ACHN (cell line): ENCODE measurements around the gene CEPT1.
"Not testable (repeated sequence)": the region's sequence is repeated elsewhere in the genome, so short reads cannot be mapped to it uniquely, and the experiment has no call there.

Experiments
- DNase-seq: peaks from one replicate; pipeline ENCODE4 v3.0.0-alpha.2; 2015
- in situ Hi-C: cut with HindIII; loops from 2 replicates; pipeline ENCODE4 v1.10.0; 2017; ENCODE audit warnings: low sequenced_read_pairs, low pct_ligation_motif_present, low pct_unique_long_range_greater_than_20kb

The CEPT1 gene

GRCh38 chr1:111139956-111140679 lies at the start of gene CEPT1, which contains the start of gene DRAM2:
CEPT1 (plus strand) TSS chr1:111140223; CDS start chr1:111147715, 7,492 bp downstream.
DRAM2 (minus strand) TSS chr1:111140093; CDS start chr1:111131554, 8,539 bp downstream.
- in situ Hi-C loops, result no loop called here
- DNase-seq, result peak; percentile 93

GRCh38 chr1:111095421-111095820 lies 44.6 kb upstream of the CEPT1 start:
- in situ Hi-C loops, DNase-seq: not testable (repeated sequence)

- no peak for DNase-seq
- in situ Hi-C loops, result no loop called here
These were observed 42.5 kb upstream of the CEPT1 start for GRCh38 chr1:111097356-111098099.

- in situ Hi-C loops, result no loop called here
- no peak for DNase-seq
These were observed 40.7 kb upstream of the CEPT1 start for GRCh38 chr1:111099289-111099688.

GRCh38 chr1:111101854-111102642 lies 38.0 kb upstream of the CEPT1 start:
- in situ Hi-C loops, result no loop called here
- DNase-seq, result no peak

GRCh38 chr1:111104981-111105380 lies 35.0 kb upstream of the CEPT1 start:
- DNase-seq, result no peak
- in situ Hi-C loops, result no loop called here

- no peak for DNase-seq
- in situ Hi-C loops, result no loop called here
These were observed 29.7 kb upstream of the CEPT1 start for GRCh38 chr1:111110197-111110899.

GRCh38 chr1:111116496-111116895 lies 23.5 kb upstream of the CEPT1 start:
- in situ Hi-C loops, result no loop called here
- DNase-seq, result no peak

GRCh38 chr1:111126354-111126753 lies 13.7 kb upstream of the CEPT1 start:
- no peak for DNase-seq
- in situ Hi-C loops, result no loop called here

- in situ Hi-C loops, result no loop called here
- DNase-seq, result no peak
These were observed 11.9 kb upstream of the CEPT1 start for GRCh38 chr1:111127923-111128643.

GRCh38 chr1:111129376-111129775 lies 10.6 kb upstream of the CEPT1 start:
- in situ Hi-C loops, result no loop called here
- no peak for DNase-seq

GRCh38 chr1:111131693-111132092 lies 8.3 kb upstream of the CEPT1 start:
- in situ Hi-C loops, result no loop called here

GRCh38 chr1:111133866-111134265 lies 6.2 kb upstream of the CEPT1 start:
- in situ Hi-C loops, result no loop called here
- DNase-seq, result no peak

More at GRCh38 chr1:111131693-111132092, 8.3 kb upstream of the CEPT1 start:
- no peak for DNase-seq

GRCh38 chr1:111139324-111139955 lies 583 bp upstream of the CEPT1 start:
- DNase-seq, result peak; percentile 71
- in situ Hi-C loops, result no loop called here

- in situ Hi-C loops, result no loop called here
- DNase-seq, result peak; percentile 69
These were observed 601 bp downstream of the CEPT1 start for GRCh38 chr1:111140680-111140967.

GRCh38 chr1:111141245-111142220 lies 1.5 kb downstream of the CEPT1 start:
- DNase-seq, result no peak
- in situ Hi-C loops, result no loop called here
